ENCODE data around the gene UBR1.
"Not testable (repeated sequence)": the region's sequence is repeated elsewhere in the genome, so short reads cannot be mapped to it uniquely, and the experiment has no call there.

UBR1 gene

GRCh38 chr15:42915654-42916315, 190.1 kb downstream of the UBR1 start:
- DNase-seq (ENCODE audit: low read depth in 2 of 2) = no peak

- DNase-seq (ENCODE audit: low read depth in 2 of 2) = no peak
Observed at GRCh38 chr15:42914728-42915497, 190.9 kb downstream of the UBR1 start.

GRCh38 chr15:42911058-42911592, 194.7 kb downstream of the UBR1 start:
- no peak for DNase-seq (ENCODE audit: low read depth in 2 of 2)

- DNase-seq (ENCODE audit: low read depth in 2 of 2) = no peak
Observed at GRCh38 chr15:42908538-42908937, 197.3 kb downstream of the UBR1 start.

- DNase-seq (ENCODE audit: low read depth in 2 of 2) = no peak
Observed at GRCh38 chr15:42903388-42904324, 202.2 kb downstream of the UBR1 start.

GRCh38 chr15:42893911-42894310, 211.9 kb downstream of the UBR1 start:
- not testable (repeated sequence) for DNase-seq (ENCODE audit: low read depth in 2 of 2)
